KBM-7 (cell line): ENCODE measurements around the gene TEX48.

Source experiments
- DNase-seq: peaks from one replicate; pipeline ENCODE4 v3.0.0-alpha.2; 2015
- in situ Hi-C: fragments of 300-500 bp; cut with MboI; formaldehyde crosslinking; loops from 2 replicates; pipeline ENCODE4 v1.14.3; 2020; ENCODE audit warnings: low sequenced_read_pairs, low pct_unique_long_range_greater_than_20kb, mixed read lengths

The TEX48 gene, protein sequence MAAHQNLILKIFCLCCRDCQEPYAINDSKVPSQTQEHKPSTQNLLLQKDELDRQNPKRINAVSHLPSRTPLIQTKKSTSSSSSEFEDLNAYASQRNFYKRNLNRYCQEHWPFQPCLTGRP

DNA sequence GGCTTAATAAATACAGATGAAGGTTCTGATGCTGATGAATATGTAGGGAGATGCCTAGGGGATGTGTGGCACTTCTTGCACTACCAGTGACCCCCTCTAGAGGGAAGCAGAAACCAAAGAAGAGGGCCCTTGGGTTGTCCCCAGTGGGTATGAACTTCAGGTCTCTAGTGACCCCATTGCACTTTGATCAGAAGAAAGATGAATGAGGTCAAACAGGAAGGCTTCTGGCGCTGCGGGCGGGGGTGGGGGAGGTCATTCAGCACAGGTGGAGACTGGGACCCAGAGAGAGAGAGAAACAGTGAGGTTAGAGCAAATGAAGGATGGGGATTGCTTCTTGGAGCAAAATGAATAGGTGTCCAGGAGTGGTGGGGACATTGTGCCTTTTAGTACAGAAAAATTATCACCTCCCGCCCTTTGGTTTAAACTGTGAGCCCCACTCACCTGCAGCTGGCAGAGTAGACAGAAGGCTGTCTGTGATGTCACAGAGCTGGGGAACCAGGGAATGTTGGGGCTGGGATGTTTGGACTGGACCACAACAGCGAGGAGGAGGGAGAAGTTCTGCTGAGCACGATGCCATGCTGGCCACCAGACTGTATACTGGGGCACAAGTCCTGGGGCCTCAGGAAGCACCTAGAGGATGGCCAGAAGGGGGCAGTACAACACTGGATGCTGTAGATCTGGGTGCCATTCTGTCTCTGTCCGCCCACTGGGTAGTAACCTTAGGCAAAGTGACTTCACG lies at the start of gene TEX48:
TEX48 (minus strand) TSS at position 599 of the 739 bp plus-strand sequence. CDS start 10,469 bp downstream, outside the sequence.
- DNase-seq: peak; percentile 65
- in situ Hi-C loops: no loop called here

DNA sequence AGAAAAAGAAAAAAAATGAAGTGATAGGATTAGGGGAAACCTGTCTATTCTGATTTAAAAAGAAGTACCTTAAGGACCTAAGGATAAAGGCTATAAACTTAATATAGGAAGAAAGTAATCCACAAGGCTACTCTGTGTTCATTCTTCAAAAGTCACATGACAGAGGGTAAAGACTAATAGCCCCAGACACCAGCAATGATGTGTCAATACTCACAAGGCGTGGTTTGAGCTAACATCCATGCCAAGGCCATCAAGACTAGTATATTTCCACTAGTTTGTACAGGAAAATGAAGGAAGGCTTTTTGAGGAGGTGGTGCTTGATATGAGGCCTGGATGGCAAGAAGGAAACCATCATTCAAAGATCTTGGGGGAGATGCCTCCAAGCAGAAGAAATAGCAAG lies 49.7 kb upstream of the TEX48 start:
- no peak for DNase-seq
- in situ Hi-C loops: loop anchor here (25.0 kb wide), 1 partner anchor 281 kb away; no protein-coding TSS in a partner anchor

DNA sequence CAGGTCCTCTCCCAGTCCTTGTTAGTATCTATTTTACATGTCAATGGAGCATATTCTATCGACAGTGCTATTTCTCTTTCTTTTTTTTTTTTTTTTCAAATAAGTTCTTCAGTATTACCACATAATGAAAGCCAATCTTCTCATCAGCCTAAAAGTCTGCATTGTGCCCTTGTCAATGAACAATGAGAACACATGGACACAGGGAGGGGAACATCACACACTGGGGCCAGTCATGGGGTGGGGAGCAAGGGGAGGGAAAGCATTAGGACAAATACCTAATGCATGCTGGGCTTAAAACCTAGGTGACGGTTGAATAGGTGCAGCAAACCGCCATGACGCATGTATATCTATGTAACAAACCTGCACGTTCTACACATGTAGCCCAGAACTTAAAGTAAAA lies 47.7 kb upstream of the TEX48 start:
- in situ Hi-C loops: loop anchor here (25.0 kb wide), 1 partner anchor 283 kb away; no protein-coding TSS in a partner anchor
- no peak for DNase-seq

DNA sequence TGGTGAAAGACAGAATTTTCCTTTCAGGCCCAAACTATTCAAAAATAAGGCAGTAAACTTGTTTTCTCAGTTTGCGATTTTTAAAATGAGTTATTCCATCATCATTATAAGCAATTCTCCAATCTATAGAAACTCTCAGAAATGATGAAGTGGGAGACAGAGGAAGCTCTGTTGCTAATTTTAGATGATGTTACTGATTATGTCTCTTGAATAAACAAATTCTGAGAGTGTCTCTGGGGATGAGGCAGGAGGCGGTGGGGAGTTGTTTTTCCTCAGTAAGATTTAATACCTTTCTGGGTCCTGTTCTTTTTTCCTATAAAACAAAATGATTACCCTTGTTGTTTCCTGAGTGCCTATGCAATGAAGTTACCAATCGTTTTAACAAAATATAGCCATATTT lies 43.9 kb upstream of the TEX48 start:
- in situ Hi-C loops: loop anchor here (25.0 kb wide), 1 partner anchor 286 kb away; no protein-coding TSS in a partner anchor
- DNase-seq: no peak

DNA sequence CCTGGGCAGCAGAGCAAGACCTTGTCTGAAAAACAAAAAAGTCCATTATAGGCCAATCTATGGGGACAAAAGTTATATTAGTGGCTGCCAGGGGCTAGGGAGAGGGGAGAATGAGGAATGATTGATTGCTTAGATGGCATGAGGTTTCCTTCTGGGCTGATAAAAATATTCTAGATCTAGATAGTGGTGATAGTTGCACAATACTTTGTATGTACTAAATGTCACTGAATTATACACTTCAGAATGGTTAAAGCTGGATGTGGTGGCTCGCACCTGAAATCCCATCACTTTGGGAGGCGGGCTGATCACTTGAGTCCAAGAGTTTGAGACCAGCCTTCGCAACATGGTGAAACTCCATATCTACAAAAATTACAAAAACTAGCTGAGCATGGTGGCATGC lies 42.8 kb upstream of the TEX48 start:
- DNase-seq: no peak
- in situ Hi-C loops: loop anchor here (25.0 kb wide), 1 partner anchor 288 kb away; no protein-coding TSS in a partner anchor

DNA sequence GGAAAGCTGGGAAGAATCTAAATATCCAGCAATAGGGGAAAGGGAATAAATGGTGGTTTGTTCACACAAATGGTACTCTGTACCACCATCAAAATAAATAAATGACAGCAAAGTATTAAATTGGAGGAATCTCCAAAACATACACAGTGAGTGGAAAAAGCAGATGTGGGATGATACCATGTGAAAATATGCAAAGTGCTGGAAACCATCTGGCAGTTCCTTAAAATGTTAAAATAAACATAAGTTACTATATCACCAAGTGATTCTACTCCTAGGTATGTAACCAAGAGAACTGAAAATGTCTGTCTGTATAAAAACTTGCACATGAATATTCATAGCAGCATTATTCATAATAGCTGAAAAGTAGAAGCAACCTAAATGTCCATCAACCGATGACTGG lies 41.9 kb upstream of the TEX48 start:
- no peak for DNase-seq
- in situ Hi-C loops: no loop called here

DNA sequence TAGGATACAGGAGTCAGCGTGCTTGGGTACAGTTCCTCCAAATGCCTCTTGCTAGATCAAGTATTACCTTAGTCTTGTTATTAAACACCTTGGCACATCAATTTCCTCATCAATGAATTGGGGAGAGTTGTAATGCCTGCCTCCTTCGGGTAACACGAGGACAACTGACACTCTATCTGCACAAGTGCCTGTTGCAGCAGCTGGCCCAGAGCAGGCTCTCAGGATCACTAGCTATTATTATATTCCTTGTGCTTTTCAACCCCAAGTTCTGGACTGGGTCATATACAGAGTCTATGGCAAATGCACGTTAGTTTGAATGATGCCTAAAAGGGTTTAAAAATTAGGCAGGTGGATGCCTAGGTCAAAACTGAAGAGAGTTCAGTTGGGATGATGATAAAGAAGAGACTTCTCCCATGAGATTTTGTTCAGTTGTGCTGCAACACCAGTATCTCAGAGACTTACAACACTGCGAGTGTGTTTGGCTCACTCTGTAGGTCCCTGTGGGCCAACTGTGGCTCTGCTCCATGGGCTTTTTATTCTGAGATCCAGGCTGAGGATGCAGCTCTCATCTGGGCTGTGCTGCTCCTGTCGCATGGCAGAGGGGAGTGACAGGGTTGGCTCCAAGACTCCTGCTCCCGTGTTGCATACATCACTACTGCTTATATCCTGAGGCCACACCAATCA lies 41.1 kb upstream of the TEX48 start:
- in situ Hi-C loops: no loop called here
- no peak for DNase-seq

DNA sequence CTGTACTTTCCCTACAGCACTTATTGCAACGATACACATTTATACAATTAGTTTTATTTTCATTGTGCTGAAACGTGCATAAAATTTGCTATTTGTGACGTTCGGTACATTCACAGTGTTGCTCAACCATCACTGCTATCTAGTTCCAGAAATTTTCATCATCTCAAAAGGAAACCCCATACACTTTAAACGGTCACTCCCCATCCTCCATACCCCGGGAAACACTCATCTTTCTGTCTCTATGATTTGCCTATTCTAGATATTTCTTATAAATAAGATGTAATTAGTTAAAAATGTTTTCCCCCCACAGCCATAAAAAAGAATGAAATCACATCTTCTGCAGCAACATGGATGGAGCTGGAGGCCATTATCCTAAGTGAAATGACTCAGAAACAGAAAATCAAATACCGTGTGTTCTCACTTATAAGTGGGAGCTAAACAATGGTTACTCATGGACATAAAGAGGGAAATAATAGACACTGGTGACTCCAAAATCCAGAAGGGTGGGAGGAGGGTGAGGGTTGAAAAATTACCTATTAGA lies 40.2 kb upstream of the TEX48 start:
- in situ Hi-C loops: no loop called here
- no peak for DNase-seq

DNA sequence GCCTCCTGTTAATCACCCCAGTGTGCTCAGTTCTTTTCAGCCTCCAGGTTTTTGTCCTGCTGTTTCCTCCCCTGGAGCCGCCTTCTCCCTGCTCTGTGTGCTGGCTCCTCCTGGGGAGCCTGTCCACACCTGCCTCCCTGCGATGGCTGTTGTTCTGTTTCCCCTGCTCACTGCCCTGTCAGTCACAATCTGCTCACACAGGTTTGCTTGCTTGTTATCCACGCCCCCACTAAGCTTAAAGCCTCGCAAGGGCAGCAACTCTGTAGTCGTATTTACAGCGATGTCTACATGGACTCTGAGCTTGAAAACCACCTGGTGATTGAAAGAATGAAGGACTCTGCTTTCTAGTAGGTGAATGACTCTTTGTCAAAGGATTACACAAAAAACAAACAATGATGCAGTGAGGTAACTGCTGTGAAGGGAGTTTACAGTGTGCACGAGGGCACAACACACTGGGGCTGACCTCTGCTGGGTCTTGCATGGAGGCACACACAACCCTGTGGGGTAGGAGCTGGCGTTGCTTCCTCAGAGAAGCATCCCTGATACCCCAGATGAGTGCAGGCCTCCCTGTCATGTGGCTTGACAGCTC lies 39.6 kb upstream of the TEX48 start:
- in situ Hi-C loops: no loop called here
- DNase-seq: no peak

DNA sequence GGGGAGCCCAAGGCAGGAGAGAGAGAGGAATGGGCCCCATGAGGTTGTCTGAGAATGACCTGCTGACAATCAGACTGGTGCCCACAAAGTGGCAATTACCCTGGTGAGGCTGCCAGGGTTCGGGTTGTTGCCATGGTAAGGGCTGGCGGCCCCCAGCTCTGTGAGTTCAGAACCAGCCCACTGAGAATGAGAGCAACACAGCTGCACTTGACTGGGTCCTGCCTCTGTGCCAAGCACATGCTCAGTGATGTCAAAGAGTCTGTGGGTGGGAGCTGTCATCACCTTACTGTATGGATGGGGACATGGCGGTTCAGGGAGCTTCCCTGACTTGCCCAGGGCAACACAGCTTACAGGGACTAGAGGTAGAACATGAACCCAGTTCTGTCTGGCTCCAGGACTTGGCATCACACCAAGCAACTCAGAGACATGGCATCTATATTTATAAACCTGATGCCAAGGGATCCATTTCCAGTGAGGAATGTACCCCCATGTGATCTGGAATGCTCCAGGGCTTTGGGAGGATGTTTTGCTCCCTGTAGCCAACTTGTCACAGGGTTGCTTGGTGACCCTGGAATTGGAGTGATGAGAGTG lies 38.2 kb upstream of the TEX48 start:
- DNase-seq: no peak
- in situ Hi-C loops: no loop called here

DNA sequence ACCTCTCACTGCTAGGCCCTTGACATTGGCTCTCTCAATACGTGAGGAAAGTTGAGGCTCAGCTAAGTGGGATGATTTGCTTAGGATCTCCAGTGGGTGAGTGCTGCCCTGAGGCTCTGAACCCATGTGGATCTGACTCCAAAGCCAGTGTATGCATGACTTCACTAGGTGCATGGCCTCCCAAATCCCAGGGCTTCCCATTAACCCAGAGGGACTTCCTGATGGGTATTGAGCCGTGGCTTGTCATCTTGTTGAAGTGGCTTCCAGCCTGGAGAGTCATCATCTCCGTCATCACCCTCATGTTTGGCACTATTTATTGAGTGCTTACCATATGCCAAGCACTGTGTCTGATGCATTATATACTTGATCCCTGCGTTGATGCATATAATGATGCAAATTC lies 37.3 kb upstream of the TEX48 start:
- no peak for DNase-seq
- in situ Hi-C loops: no loop called here

DNA sequence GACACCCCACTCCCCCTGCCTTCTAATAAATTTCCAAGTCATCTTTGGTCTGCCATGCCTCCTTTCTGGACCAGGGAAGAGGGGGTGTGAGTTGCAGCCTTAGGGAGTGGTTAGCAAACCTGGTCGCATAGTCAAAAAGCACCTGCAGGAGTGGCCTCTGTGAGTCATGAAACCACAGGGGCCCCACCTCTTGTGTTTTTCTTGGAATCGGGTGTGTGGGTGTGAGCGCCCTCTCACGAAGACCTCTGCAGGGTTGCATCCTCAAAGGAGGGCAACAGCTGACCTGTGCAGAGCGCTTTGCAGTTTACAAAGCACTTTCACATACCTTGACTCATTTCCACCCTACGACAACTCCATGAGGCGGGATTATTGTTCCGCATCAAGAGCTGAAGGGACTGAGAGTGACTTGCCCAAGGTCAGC lies 36.8 kb upstream of the TEX48 start:
- peak; percentile 6 for DNase-seq
- in situ Hi-C loops: no loop called here

DNA sequence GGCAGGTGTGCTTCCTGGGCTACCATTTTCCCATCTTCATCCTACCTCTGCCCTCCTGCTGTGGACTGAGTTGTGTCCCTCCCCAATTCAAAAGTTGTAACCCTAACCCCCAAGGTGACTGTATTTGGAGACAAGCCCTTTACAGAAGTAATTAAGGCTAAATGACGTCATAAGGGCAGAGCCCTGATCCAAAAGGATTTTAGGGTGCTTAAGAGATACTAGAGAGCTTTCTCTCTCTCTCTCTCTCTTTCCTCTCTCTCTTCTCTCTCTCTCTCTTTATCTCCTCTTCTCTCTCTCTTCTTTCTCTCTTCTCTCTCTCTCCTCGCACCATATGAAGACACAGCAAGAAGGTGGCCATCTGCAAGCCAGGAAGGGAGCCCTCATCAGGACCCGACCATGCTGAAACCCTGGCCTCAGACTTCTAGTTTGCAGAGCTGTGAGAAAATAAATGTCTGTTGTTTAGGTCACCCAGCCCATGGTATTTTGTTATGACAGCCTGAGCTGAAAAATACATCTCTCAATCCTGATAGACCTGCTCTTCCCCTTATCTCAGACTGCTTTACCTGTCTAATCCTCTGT lies 36.0 kb upstream of the TEX48 start:
- in situ Hi-C loops: no loop called here
- no peak for DNase-seq

DNA sequence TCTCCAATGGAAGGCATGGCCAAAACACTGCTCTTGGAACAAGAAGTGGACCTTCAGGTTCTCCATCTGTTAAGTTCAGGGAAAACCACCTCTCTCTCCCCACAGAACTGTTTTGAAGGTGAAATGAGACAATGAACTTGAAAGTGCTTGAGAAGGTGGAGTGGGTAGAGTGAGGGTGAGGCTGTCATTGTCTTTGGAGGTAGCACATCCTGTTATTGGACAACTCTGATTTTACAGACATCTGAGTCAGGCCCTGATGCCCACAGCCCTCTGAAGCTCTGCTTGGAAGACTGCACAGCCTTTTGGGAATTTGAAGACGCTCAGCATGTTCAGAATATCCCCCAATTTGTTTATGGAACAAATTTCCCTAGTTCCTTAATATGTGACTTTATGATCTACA lies 27.6 kb upstream of the TEX48 start:
- no peak for DNase-seq
- in situ Hi-C loops: no loop called here

DNA sequence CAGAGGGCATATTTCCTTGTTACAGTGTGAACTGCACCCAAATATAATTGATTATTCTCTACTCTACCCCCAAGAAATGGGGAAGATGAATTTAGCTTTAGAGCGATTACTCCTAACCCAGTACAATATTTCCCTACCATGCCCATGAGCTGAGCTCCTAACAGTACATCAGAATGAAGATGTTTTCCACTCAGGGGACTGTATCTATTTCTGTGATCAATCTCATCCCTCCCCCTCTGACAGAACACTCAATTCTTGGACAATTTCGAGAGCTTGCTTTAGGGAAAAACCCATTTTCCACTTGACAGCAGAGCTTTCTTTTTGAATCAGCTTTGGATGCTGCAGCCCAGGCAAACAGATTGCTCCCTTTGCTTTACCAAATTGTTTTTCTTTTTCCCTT lies 24.7 kb upstream of the TEX48 start:
- in situ Hi-C loops: no loop called here
- DNase-seq: no peak

DNA sequence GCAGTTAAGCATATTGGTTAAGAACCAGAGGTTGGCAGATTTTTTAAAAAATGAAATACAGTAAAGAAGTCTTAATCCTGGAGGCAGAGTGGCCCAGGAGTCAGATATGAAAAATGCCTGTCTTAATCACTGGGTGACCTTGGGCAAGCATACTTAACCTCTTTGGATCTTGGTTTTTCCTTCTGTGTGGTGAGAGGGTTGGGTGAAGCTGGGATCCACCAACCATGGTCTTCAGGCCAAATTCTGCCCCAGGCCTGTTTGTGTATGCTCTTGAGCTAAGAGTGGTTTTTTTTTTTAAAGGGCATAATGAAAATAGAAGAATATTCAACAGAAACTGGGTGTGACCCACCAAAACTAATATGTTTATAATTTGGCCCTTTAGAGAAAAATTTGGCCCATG lies 20.0 kb upstream of the TEX48 start:
- DNase-seq: no peak
- in situ Hi-C loops: no loop called here

DNA sequence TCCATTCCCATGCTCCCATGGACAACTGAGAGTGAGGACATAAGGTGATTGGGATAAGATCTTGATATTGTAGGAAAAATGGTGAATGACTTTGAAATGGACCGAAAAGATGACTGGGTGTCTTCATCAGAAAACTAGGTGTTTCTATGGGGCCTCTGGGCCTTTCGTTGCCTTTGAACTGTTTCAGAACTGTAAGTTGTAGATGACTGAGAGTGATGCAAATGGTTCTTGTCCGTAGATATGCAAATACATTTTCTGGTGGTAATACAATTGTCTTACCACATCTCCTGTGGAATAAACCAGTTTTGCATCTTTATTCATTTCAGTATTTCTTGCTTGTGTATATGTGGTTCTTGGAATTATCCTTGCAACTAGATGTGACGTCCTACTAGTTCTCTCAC lies 16.0 kb upstream of the TEX48 start:
- in situ Hi-C loops: no loop called here
- DNase-seq: no peak

DNA sequence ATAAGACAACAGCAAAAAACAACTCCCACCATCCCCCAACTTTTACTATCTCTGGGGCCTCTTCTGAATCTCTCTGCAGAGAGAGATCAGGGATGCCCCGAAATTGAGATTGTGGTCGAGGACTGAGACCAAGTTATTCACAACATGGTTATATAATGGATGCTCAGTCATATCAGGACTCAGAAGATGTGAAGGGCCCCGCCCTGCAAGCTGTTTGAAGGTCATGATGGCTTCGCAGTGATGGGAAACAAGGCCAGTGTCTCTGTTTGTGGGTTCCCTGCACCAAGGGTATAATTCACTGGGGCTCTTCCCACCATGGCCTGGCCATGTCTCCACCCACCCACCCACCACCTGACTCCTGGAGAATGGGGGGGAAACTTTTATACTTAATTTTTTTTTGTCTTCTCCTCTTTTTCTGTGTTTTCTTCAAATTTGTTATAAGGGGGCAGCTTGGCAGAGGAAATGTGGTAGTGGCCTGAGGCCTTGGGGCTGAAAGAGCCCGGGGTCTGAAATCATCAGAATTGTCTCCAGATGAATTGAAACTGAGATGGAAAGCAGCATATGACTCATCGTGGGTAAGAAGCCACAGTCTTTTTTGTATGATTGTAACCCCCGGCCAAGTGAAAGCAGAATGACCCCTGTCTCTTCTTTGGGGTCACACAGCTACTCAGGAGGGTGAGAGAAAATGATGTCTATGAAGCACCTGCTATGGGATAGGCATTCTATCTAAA lies 15.0 kb upstream of the TEX48 start:
- in situ Hi-C loops: no loop called here
- DNase-seq: no peak
